Lung (tissue), 12 donors: ENCODE data around the gene GNG13. TPM values are rescaled to one million over a fixed set of nuclear protein-coding genes. Genes with fewer than 3 reads are reported as not detected.

Experiments
- ATAC-seq: fragments of 200-7000 bp; cut with Tn5 transposase; one replicate; pipeline ENCODE4 v1.9.1; 2020; ENCODE audit warnings: moderate number of reproducible peaks; ENCODE audit not compliant: insufficient read depth, low FRiP score
- DNase-seq, 3 donors: peaks; one replicate each; pipeline ENCODE4 v3.0.0-alpha.2; 2013 to 2017
- H3K27ac ChIP-seq, 2 donors: one replicate each; pipeline ENCODE4 v1.5.1; 2013; ENCODE audit warnings: mild to moderate bottlenecking in 2 of 2, moderate library complexity in 2 of 2, control low read depth in 1 of 2, inconsistent platforms in 1 of 2, low read depth in 1 of 2, low read length in 1 of 2
- H3K27me3 ChIP-seq, 3 donors: one replicate each; pipeline ENCODE4 v1.5.1; 2013; ENCODE audit warnings: low read length in 2 of 3; ENCODE audit not compliant: control insufficient read depth in 3 of 3, insufficient read depth in 3 of 3
- H3K36me3 ChIP-seq, 4 donors: one replicate each; pipeline ENCODE4 v1.5.1; 2013; ENCODE audit warnings: low read length in 4 of 4, mild to moderate bottlenecking in 1 of 4, moderate library complexity in 1 of 4; ENCODE audit not compliant: control insufficient read depth in 4 of 4, insufficient read depth in 4 of 4
- H3K4me1 ChIP-seq, 5 donors: one replicate each; pipeline ENCODE4 v1.5.1; 2013; ENCODE audit warnings: low read length in 5 of 5, mild to moderate bottlenecking in 2 of 5, moderate library complexity in 1 of 5; ENCODE audit not compliant: control insufficient read depth in 5 of 5, insufficient read depth in 5 of 5
- H3K4me3 ChIP-seq: one replicate; pipeline ENCODE4 v1.5.1; 2013; ENCODE audit warnings: mild to moderate bottlenecking, control low read depth, moderate library complexity
- H3K9ac ChIP-seq, 2 donors: one replicate each; pipeline ENCODE4 v1.5.1; 2013; ENCODE audit warnings: low read length in 2 of 2, control low read depth in 1 of 2; ENCODE audit not compliant: insufficient read depth in 1 of 2
- H3K9me3 ChIP-seq, 4 donors: one replicate each; pipeline ENCODE4 v1.5.1; 2013; ENCODE audit warnings: low read length in 3 of 4, mild to moderate bottlenecking in 1 of 4, moderate library complexity in 1 of 4; ENCODE audit not compliant: control insufficient read depth in 4 of 4, insufficient read depth in 3 of 4
- WGBS, 2 donors: extraction: QIAGEN DNeasy Blood & Tissue Kit; methylation state at CpG; one replicate each; pipeline ENCODE4 v1.1.7; 2013; 5-methylcytosine and 5-hydroxymethylcytosine counted together
- polyA plus RNA-seq, 2 donors: library from polyadenylated mRNA; stranded (reverse); fragments of 200-250 nt; gene quantifications; one replicate each; pipeline ENCODE4 v1.2.1, GENCODE V29; 2013
- total RNA-seq, 2 donors: library from RNA; depleted of rRNA in 1 of 2; stranded (reverse); fragments of >200 nt in 1 of 2; gene quantifications; one replicate each; pipeline ENCODE4 v1.2.1, GENCODE V29; 2014 to 2021
- TF ChIP-seq, protein P1 (sequence below): IDR thresholded peaks from 2 replicates; pipeline ENCODE4 v1.5.1; 2012; ENCODE audit warnings: mild to moderate bottlenecking; ENCODE audit errors: control extremely low read depth, extremely low read depth
- donor health status: control.
- donor health status: control.
- donor health status: Bipolar disorder and iron deficiency.
- donor health status: healthy.
- donor health status: DM: yes; HTN: yes; CAD: no.

Gene GNG13
- total and polyA plus RNA-seq, 4 donors = not detected

DNA sequence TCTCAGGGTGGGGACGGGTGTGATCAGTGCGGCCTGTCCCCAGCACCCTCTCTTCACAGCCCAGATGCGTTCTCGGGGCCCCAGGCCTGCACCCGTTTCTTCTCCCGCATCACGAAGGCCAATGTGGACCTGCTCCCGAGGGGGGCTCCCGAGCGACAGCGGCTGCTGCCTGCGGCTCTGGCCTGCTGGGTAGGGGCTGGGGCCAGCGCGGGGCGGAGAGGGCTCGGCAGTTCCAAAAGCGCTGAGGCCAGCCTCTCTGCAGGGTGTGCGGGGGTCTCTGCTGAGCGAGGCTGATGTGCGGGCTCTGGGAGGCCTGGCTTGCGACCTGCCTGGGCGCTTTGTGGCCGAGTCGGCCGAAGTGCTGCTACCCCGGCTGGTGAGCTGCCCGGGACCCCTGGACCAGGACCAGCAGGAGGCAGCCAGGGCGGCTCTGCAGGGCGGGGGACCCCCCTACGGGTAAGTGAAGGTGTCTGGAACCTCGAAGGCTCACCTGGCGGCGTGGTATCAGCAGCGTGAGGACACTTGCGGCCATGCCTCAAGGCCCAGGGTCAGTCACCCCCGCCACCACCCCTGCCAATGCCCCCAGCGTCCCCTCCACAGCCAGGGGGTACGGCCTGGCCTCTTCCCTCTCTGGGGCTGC lies 35.6 kb downstream of the GNG13 start:
- no peaks in the 10 kb centered on the region for H3K27me3 ChIP-seq
- DNase-seq = no peak
- WGBS, 2 donors = 90 to 92% methylated on average over 38 of the region's 38 CpGs

DNA sequence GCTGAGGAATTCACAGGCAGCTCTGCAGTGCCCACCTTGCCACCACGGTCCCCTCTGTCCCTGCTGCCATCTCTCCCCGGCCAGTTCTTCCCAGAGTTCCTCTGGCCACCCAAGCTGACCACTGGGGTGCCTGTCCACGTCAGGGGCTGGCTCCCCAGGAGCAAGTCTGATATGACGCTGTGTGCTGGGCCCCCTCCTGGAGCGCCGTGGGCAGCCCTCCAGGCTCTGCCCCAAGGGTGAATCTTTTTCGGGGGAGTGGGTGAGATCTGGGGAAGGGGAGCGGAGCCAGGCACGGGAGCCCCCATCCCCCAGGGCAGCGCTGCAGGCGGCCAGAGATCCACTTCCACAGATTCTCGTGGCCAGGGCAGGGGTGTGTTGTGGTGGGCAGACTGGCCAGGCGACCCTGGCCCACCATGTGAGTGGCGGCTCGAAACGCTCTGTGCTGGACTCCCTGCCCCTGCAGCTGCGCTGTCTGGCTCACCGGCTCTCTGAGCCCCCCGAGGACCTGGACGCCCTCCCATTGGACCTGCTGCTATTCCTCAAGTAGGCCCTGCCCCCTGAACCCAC lies 36.3 kb downstream of the GNG13 start:
- no peak overlapping the region for H3K4me3 ChIP-seq
- H3K4me1 ChIP-seq = peaks cover 0 to 9% (median 2%) of the 10 kb centered on the region in 5 donors
- no peak overlapping the region for H3K27ac ChIP-seq
- H3K9me3 ChIP-seq = no peaks in the 10 kb centered on the region
- ATAC-seq (no peak), DNase-seq (no peak)
- H3K36me3 ChIP-seq = no peaks in the 10 kb centered on the region
- H3K27me3 ChIP-seq = no peaks in the 10 kb centered on the region
- WGBS, 2 donors = 77 to 86% methylated on average over 20 of the region's 20 CpGs
- TF ChIP-seq, protein P1, sequence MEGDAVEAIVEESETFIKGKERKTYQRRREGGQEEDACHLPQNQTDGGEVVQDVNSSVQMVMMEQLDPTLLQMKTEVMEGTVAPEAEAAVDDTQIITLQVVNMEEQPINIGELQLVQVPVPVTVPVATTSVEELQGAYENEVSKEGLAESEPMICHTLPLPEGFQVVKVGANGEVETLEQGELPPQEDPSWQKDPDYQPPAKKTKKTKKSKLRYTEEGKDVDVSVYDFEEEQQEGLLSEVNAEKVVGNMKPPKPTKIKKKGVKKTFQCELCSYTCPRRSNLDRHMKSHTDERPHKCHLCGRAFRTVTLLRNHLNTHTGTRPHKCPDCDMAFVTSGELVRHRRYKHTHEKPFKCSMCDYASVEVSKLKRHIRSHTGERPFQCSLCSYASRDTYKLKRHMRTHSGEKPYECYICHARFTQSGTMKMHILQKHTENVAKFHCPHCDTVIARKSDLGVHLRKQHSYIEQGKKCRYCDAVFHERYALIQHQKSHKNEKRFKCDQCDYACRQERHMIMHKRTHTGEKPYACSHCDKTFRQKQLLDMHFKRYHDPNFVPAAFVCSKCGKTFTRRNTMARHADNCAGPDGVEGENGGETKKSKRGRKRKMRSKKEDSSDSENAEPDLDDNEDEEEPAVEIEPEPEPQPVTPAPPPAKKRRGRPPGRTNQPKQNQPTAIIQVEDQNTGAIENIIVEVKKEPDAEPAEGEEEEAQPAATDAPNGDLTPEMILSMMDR = no peak
- H3K9ac ChIP-seq = no peak overlapping the region

More for the DNA sequence above, 35.6 kb downstream of the GNG13 start:
- ATAC-seq = no peak
- Histone ChIP-seq H3K27ac (no peak overlapping the region), H3K4me3 (no peak overlapping the region), H3K36me3 (no peaks in the 10 kb centered on the region), H3K9me3 (no peaks in the 10 kb centered on the region), H3K4me1 (peaks cover 0 to 7% (median 1%) of the 10 kb centered on the region in 5 donors), H3K9ac (no peak overlapping the region)
- TF ChIP-seq, protein P1 = no peak

DNA sequence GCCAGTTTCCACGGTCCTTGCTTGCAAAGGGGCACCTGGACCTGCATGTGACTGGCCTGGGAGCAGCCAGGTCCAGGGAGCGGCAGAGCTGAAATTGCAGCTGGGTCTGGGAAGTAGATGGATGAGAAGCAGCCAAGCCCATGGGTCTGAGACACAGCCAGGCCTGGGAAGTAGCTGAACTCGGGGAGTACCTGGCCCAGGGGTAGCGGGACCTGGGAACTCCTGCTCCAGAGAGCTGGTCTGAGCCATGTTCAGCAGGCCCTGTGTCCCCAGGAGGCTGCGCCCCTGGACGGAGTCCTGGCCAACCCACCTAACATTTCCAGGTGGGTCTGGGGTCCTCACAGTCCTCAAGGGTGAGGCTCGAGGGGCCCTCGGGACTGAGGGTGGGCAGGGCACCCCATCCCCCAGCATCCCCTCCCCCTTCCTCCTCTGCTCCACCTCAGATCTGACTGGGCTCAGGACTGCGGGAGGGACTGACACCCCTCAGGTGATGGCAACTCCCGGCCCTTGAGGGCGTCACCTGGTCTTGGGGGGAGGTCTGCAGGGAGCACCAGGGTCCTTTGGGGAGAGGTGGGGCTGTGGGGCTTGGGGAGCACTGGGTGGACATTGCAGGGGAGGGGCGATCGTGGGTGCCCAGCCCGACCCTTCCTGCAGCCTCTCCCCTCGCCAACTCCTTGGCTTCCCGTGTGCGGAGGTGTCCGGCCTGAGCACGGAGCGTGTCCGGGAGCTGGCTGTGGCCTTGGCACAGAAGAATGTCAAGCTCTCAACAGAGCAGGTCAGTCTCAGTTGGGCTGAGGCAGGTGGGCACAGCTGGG lies 37.0 kb downstream of the GNG13 start:
- DNase-seq (no peak), ATAC-seq (no peak)
- no peaks in the 10 kb centered on the region for H3K27me3 ChIP-seq
- H3K9ac ChIP-seq = no peak overlapping the region
- H3K4me3 ChIP-seq = no peak overlapping the region
- no peak overlapping the region for H3K27ac ChIP-seq
- H3K36me3 ChIP-seq = no peaks in the 10 kb centered on the region
- 80 to 83% methylated on average over 21 of the region's 21 CpGs for WGBS, 2 donors
- no peaks in the 10 kb centered on the region for H3K9me3 ChIP-seq
- TF ChIP-seq, protein P1 = no peak
- peaks cover 0 to 6% (median 2%) of the 10 kb centered on the region in 5 donors for H3K4me1 ChIP-seq
